ENCODE measurements around the gene RAB26. TPM values are rescaled to one million over a fixed set of nuclear protein-coding genes. Genes with fewer than 3 reads are reported as not detected.

The RAB26 gene
- total and polyA plus RNA-seq, 2 of the 13 experiments (the other 11 are each of a cell fraction or from before 2014, with no cell fraction given) = 0.86 to 3.6 TPM

- peak; percentile 34 for TF ChIP-seq AGO2 (optimal IDR thresholded peaks at IDR 0.05; ENCODE audit: low read depth, low read length)
- no peak for TF ChIP-seq KLF15 (CRISPR knock-in tag; IDR thresholded peaks at IDR 0.05; ENCODE audit: borderline replicate concordance)
- no peak for TF ChIP-seq REPIN1 (CRISPR knock-in tag; IDR thresholded peaks at IDR 0.05; ENCODE audit: borderline replicate concordance, low read depth)
- Histone ChIP-seq H2AFZ (ENCODE audit: low read length) (no peak overlapping the region), H3K4me2 (ENCODE audit: low read depth, low read length) (no peak overlapping the region), H3K27me3 (ENCODE audit: control insufficient read depth in 1 of 2, insufficient read depth in 2 of 2, low read length in 2 of 2) (no peaks in the 10 kb centered on the region), H3K27ac (ENCODE audit: extremely low read length, insufficient read depth, low read length) (peak overlapping the region; percentile 63), H3K4me1 (ENCODE audit: insufficient read depth, low read length) (peaks cover 88% of the 10 kb centered on the region), H3K36me3 (replicated peaks in 1 of 2; ENCODE audit: control insufficient read depth in 1 of 2, insufficient read depth in 2 of 2, low read length in 2 of 2) (peaks cover 4 to 12% of the 10 kb centered on the region in 2 experiments; a peak in 3 of 5 replicates), H3K9me3 (ENCODE audit: low read length) (no peaks in the 10 kb centered on the region), H3K4me3 (replicated peaks in 1 of 3; ENCODE audit: insufficient read depth in 1 of 3, low read depth in 2 of 3, low read length in 3 of 3) (no peak overlapping the region), H3K79me2 (ENCODE audit: insufficient read depth, low read length) (peaks cover 50% of the 10 kb centered on the region), H3K9ac (ENCODE audit: insufficient read depth, low read depth, low read length) (no peak overlapping the region), H4K20me1 (ENCODE audit: insufficient read depth, low read length) (peaks cover 38% of the 10 kb centered on the region)
- 97% methylated on average over 5 of the region's 10 CpGs for WGBS (ENCODE audit: low lambda C conversion rate)
- CTCF ChIA-PET (ENCODE audit: low intra/inter-chr PET ratio, low total read pairs) = no interaction called here
- POLR2A ChIA-PET = interaction anchor here (0.7 to 3.4 kb wide), 9 partner anchors 8 to 197 kb away, joined by 3 to 36 read pairs (median 3); partner anchors contain the start of genes RPS2 and TRAF7
- intact Hi-C loops (cut with micrococcal nuclease; ENCODE audit: unreplicated experiment) (loop anchor here (5.0 kb wide), 1 partner anchor 35 kb away; the partner anchor contains the start of gene CASKIN1), in situ Hi-C loops (cut with HindIII; ENCODE audit: extremely low pct_ligation_motif_present, low pct_unique_long_range_greater_than_20kb) (no loop called here)
- FAIRE-seq = no peak
- no TSS peak for BruUV-seq (replicated peaks)
- no peak for ATAC-seq
- no peak for DNase-seq (ENCODE audit: low spot score)
Observed at GRCh38 chr16:2161911-2162310, 13.5 kb downstream of the RAB26 start.

GRCh38 chr16:2162676-2163118, 14.3 kb downstream of the RAB26 start:
- Histone ChIP-seq H3K27me3 (ENCODE audit: control insufficient read depth in 1 of 2, insufficient read depth in 2 of 2, low read length in 2 of 2) (no peaks in the 10 kb centered on the region), H2AFZ (ENCODE audit: low read length) (no peak overlapping the region), H3K9me3 (ENCODE audit: low read length) (no peaks in the 10 kb centered on the region), H3K79me2 (ENCODE audit: insufficient read depth, low read length) (peaks cover 42% of the 10 kb centered on the region), H3K9ac (ENCODE audit: insufficient read depth, low read depth, low read length) (peak overlapping the region; percentile 65), H3K4me1 (ENCODE audit: insufficient read depth, low read length) (peaks cover 80% of the 10 kb centered on the region), H3K4me3 (replicated peaks in 1 of 3; ENCODE audit: insufficient read depth in 1 of 3, low read depth in 2 of 3, low read length in 3 of 3) (peak overlapping the region in 2 of 3 experiments; percentile 45 to 60; a peak in 4 of 6 replicates), H3K27ac (ENCODE audit: extremely low read length, insufficient read depth, low read length) (peak overlapping the region; percentile 75), H3K36me3 (replicated peaks in 1 of 2; ENCODE audit: control insufficient read depth in 1 of 2, insufficient read depth in 2 of 2, low read length in 2 of 2) (peaks cover 9 to 18% of the 10 kb centered on the region in 2 experiments; a peak in 3 of 5 replicates), H3K4me2 (ENCODE audit: low read depth, low read length) (peak overlapping the region; percentile 80), H4K20me1 (ENCODE audit: insufficient read depth, low read length) (peaks cover 30% of the 10 kb centered on the region)
- no TSS peak for BruUV-seq (replicated peaks)
- in situ Hi-C loops (cut with HindIII; ENCODE audit: extremely low pct_ligation_motif_present, low pct_unique_long_range_greater_than_20kb) = no loop called here
- ATAC-seq (peak; percentile 49), FAIRE-seq (no peak), DNase-seq (ENCODE audit: low spot score) (peak; percentile 62)
- no CpG with 5 or more reads among the region's 13 CpGs for WGBS (ENCODE audit: low lambda C conversion rate)
- intact Hi-C loops (cut with micrococcal nuclease; ENCODE audit: unreplicated experiment) = loop anchor here (5.0 kb wide), 1 partner anchor 35 kb away; the partner anchor contains the start of gene CASKIN1
- POLR2A ChIA-PET = interaction anchor here (0.7 to 3.4 kb wide), 8 partner anchors 9 to 219 kb away, joined by 3 to 36 read pairs (median 3); partner anchors contain the start of genes ECI1, MSRB1, PGP and RPS2
- CTCF ChIA-PET (ENCODE audit: low intra/inter-chr PET ratio, low total read pairs) = no interaction called here
- TF ChIP-seq NBN (conservative IDR thresholded peaks at IDR 0.05) (no peak), ZNF704 (CRISPR knock-in tag; IDR thresholded peaks at IDR 0.05; ENCODE audit: borderline replicate concordance) (no peak), HNRNPL (IDR thresholded peaks at IDR 0.05; ENCODE audit: low read depth, low read length) (peak; percentile 71; the same call in 1 of the 2 replicates), ZBTB33 (CRISPR knock-in tag; IDR thresholded peaks at IDR 0.05) (peak; percentile 100), TAF1 (CRISPR knock-in tag; IDR thresholded peaks at IDR 0.05) (0 out of 2 replicates have a peak, but pooled peaks have one; percentile 2), ARNT2 (CRISPR knock-in tag; IDR thresholded peaks at IDR 0.05; ENCODE audit: low read depth) (no peak), BRCA1 (CRISPR knock-in tag; IDR thresholded peaks at IDR 0.05) (no peak), ZHX1 (CRISPR knock-in tag; IDR thresholded peaks at IDR 0.05; ENCODE audit: low read depth) (no peak), CHD4 (IDR thresholded peaks at IDR 0.05; ENCODE audit: borderline replicate concordance, low read length) (no peak)
